HG02943 (cell line): ENCODE measurements around the gene RIPOR3.
"Not testable (repeated sequence)": the region's sequence is repeated elsewhere in the genome, so short reads cannot be mapped to it uniquely, and the experiment has no call there.

Experiments used
- ATAC-seq: cut with Tn5 transposase; IDR thresholded peaks from one replicate; pipeline ENCODE4 v1.9.1; 2021; ENCODE audit warnings: mild to moderate bottlenecking, low read depth, moderate library complexity; ENCODE audit not compliant: unreplicated experiment

The RIPOR3 gene

GRCh38 chr20:50635014-50635557 lies 56.3 kb downstream of the RIPOR3 start:
- ATAC-seq, result no peak

GRCh38 chr20:50634191-50634590 lies 57.2 kb downstream of the RIPOR3 start:
- no peak for ATAC-seq

- ATAC-seq, result no peak
These were observed 58.0 kb downstream of the RIPOR3 start for GRCh38 chr20:50633361-50633760.

- no peak for ATAC-seq
These were observed 58.6 kb downstream of the RIPOR3 start for GRCh38 chr20:50632701-50633100.

- ATAC-seq, result no peak
These were observed 59.1 kb downstream of the RIPOR3 start for GRCh38 chr20:50632236-50632635.

GRCh38 chr20:50630578-50631263 lies 60.6 kb downstream of the RIPOR3 start:
- no peak for ATAC-seq

- no peak for ATAC-seq
These were observed 61.7 kb downstream of the RIPOR3 start for GRCh38 chr20:50629670-50630045.

GRCh38 chr20:50628853-50629669 lies 62.3 kb downstream of the RIPOR3 start:
- no peak for ATAC-seq

GRCh38 chr20:50628332-50628731 lies 63.0 kb downstream of the RIPOR3 start:
- ATAC-seq, result no peak

- ATAC-seq, result no peak
These were observed 63.6 kb downstream of the RIPOR3 start for GRCh38 chr20:50627747-50628146.

GRCh38 chr20:50625986-50626677 lies 65.2 kb downstream of the RIPOR3 start:
- no peak for ATAC-seq

GRCh38 chr20:50624351-50625016 lies 66.9 kb downstream of the RIPOR3 start:
- no peak for ATAC-seq

GRCh38 chr20:50621068-50621665 lies 70.2 kb downstream of the RIPOR3 start:
- ATAC-seq, result no peak

GRCh38 chr20:50620459-50620858 lies 70.9 kb downstream of the RIPOR3 start:
- ATAC-seq, result not testable (repeated sequence)

- ATAC-seq, result no peak
These were observed 72.8 kb downstream of the RIPOR3 start for GRCh38 chr20:50618537-50618936.

- ATAC-seq, result no peak
These were observed 74.3 kb downstream of the RIPOR3 start for GRCh38 chr20:50617022-50617421.

- ATAC-seq, result no peak
These were observed 75.9 kb downstream of the RIPOR3 start for GRCh38 chr20:50615407-50615806.

GRCh38 chr20:50613438-50614169 lies 77.7 kb downstream of the RIPOR3 start:
- ATAC-seq, result no peak

GRCh38 chr20:50611128-50611810 lies 80.1 kb downstream of the RIPOR3 start:
- ATAC-seq, result no peak
